Astrocyte of the hippocampus (primary cell): ENCODE data around the gene PREX1.

ENCODE experiments used
- DNase-seq: peaks from one replicate; pipeline ENCODE4 v3.0.0; 2011; ENCODE audit warnings: low read depth, low spot score

The PREX1 gene

GRCh38 chr20:48719598-48720255 lies 108.1 kb downstream of the PREX1 start:
- no peak for DNase-seq

GRCh38 chr20:48718786-48719578 lies 108.8 kb downstream of the PREX1 start:
- DNase-seq = no peak

GRCh38 chr20:48717680-48718223 lies 110.0 kb downstream of the PREX1 start:
- DNase-seq = no peak

- DNase-seq = no peak
Observed at GRCh38 chr20:48717095-48717672, 110.6 kb downstream of the PREX1 start.

- DNase-seq = no peak
Observed at GRCh38 chr20:48716541-48716940, 111.3 kb downstream of the PREX1 start.

GRCh38 chr20:48716086-48716485 lies 111.7 kb downstream of the PREX1 start:
- DNase-seq = no peak

- no peak for DNase-seq
Observed at GRCh38 chr20:48714764-48715163, 113.0 kb downstream of the PREX1 start.

GRCh38 chr20:48711696-48712464 lies 115.9 kb downstream of the PREX1 start:
- DNase-seq = no peak

- DNase-seq = no peak
Observed at GRCh38 chr20:48711044-48711428, 116.8 kb downstream of the PREX1 start.

- no peak for DNase-seq
Observed at GRCh38 chr20:48710341-48711043, 117.3 kb downstream of the PREX1 start.

- DNase-seq = no peak
Observed at GRCh38 chr20:48709744-48710143, 118.1 kb downstream of the PREX1 start.

GRCh38 chr20:48709058-48709691 lies 118.6 kb downstream of the PREX1 start:
- no peak for DNase-seq

- no peak for DNase-seq
Observed at GRCh38 chr20:48708630-48709029, 119.2 kb downstream of the PREX1 start.

GRCh38 chr20:48708116-48708515 lies 119.7 kb downstream of the PREX1 start:
- no peak for DNase-seq

- DNase-seq = no peak
Observed at GRCh38 chr20:48706710-48707365, 121.0 kb downstream of the PREX1 start.

GRCh38 chr20:48706116-48706656 lies 121.6 kb downstream of the PREX1 start:
- DNase-seq = no peak

- DNase-seq = no peak
Observed at GRCh38 chr20:48705240-48706115, 122.3 kb downstream of the PREX1 start.

GRCh38 chr20:48704761-48705160 lies 123.0 kb downstream of the PREX1 start:
- DNase-seq = no peak
